Choroid plexus epithelial cell (primary cell): ENCODE results near the gene JAKMIP3.

Experiments used
- DNase-seq: peaks from one replicate; pipeline ENCODE4 v3.0.0-alpha.2; 2010; ENCODE audit warnings: low read depth
- H3K4me3 ChIP-seq: 2 replicates; pipeline ENCODE4 v1.5.1; 2011; ENCODE audit warnings: low read depth, mild to moderate bottlenecking, control low read depth, low read length, moderate library complexity
- TF ChIP-seq, protein P1 (sequence below): conservative IDR thresholded peaks from 2 replicates; pipeline ENCODE4 v1.5.1; 2011; ENCODE audit warnings: low read depth, mild to moderate bottlenecking, control low read depth, inconsistent platforms, low read length, moderate library complexity

The JAKMIP3 gene

DNA sequence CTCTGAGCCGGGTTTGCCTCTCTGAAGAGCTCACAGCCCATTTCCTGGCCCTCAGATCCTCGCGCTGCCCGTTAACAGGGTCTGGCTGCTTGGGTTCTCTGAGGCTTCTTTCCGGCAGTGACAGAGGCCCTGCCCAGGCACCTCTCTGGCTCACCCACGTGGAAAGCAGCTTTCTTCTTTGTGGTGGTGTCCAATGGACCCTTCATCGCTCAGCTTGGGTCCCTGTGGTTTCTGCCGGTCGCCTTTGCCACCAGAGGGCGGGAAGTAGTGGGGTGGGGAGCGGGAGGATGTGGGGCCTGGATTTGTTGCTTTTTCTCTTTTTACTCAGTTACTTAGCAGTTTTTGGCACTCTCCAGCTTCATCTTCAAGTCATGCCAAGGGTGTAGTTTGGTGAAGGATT lies 15.6 kb upstream of the JAKMIP3 start:
- no peak for DNase-seq

DNA sequence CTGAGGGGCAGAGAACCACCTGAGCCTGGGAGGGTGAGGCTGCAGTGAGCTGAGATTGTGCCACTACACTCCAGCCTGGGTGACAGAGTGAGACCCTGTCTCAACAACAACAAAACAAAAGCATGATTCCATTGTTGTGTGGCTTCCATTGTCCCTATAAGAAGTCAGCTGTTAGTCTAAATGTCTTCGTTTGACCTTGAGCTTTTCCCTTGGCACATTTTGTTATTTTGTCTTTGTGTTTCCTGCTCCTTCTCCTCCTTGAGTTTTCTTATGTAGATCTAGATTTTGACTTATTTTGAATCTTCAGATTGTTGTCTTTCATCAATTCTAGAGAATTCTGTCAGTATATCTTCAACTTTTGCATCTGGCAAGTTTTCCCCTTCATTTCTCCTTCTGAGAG lies 13.6 kb upstream of the JAKMIP3 start:
- H3K4me3 ChIP-seq, result no peak overlapping the region
- DNase-seq, result no peak
- TF ChIP-seq, protein P1, sequence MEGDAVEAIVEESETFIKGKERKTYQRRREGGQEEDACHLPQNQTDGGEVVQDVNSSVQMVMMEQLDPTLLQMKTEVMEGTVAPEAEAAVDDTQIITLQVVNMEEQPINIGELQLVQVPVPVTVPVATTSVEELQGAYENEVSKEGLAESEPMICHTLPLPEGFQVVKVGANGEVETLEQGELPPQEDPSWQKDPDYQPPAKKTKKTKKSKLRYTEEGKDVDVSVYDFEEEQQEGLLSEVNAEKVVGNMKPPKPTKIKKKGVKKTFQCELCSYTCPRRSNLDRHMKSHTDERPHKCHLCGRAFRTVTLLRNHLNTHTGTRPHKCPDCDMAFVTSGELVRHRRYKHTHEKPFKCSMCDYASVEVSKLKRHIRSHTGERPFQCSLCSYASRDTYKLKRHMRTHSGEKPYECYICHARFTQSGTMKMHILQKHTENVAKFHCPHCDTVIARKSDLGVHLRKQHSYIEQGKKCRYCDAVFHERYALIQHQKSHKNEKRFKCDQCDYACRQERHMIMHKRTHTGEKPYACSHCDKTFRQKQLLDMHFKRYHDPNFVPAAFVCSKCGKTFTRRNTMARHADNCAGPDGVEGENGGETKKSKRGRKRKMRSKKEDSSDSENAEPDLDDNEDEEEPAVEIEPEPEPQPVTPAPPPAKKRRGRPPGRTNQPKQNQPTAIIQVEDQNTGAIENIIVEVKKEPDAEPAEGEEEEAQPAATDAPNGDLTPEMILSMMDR, result no peak

More for the DNA sequence above, 15.6 kb upstream of the JAKMIP3 start:
- TF ChIP-seq, protein P1, result no peak
- H3K4me3 ChIP-seq, result no peak overlapping the region

DNA sequence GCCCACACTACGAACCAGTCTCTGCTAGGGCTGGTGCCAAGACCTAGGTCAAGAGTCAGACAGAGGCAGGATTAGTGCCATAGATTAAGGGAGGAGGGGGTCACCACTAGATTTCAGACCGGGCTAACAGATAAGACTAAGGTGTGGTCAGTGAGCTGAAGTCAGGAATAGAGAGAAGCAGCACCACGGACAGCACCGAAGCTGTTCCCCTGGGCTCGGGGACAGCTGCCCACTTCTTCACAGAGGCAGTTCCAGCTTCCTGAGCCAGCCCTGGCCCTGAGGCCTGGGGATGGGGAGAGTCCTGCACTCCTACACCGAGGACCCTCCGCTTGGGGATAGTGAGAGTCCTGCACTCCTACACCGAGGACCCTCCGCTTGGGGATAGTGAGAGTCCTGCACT lies 11.2 kb upstream of the JAKMIP3 start:
- no peak overlapping the region for H3K4me3 ChIP-seq

DNA sequence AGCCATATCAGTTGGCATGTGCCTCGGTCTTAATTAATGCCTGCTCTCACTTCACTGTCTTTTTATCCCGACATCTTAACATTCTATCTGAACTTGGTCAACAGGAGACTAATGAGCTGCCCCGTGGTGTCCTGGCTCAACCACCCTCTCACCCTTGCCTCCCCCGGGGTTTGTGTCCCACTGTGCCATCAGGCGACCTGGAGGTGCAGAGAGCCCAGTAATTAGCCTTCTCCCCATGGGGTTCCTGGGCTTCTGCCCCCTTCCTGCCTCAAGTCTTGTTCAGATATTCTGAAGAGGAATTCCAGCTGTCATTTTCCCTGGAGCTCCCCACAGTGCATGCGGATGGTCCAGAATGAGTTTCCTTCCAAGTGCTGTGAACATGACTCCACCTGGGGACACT lies 10.1 kb upstream of the JAKMIP3 start:
- no peak overlapping the region for H3K4me3 ChIP-seq
- TF ChIP-seq, protein P1, result no peak
- DNase-seq, result no peak

More for the DNA sequence above, 11.2 kb upstream of the JAKMIP3 start:
- TF ChIP-seq, protein P1, result no peak
- DNase-seq, result peak; percentile 4

GRCh38 chr10:132056663-132057062 lies 9.1 kb upstream of the JAKMIP3 start:
- H3K4me3 ChIP-seq, result no peak overlapping the region
- TF ChIP-seq, protein P1, result no peak
- DNase-seq, result no peak

DNA sequence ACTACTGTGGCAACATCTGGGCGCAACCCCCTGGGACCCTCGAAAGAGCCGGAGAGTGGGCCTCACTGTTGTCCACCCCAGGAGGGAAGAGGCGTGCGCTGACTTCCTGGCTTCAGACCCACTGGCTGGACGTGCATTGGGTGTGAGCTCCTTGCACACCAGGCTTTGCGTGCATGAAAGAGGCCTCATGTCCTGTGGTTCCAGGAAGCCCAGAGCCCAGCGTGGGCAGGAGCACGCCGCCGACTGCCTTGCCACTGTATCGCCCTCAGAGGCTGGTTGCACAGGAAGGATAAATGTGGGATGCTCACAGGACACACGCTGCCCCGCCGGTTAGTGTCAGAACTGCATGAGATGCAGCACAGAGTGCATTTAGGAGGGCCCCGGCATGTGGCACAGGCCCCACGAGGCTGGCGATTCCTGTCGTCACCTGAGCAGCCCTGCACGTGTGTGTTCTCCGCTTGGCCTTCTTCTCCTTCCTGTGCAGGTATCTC lies 8.5 kb upstream of the JAKMIP3 start:
- TF ChIP-seq, protein P1, result no peak
- no peak overlapping the region for H3K4me3 ChIP-seq
- no peak for DNase-seq

DNA sequence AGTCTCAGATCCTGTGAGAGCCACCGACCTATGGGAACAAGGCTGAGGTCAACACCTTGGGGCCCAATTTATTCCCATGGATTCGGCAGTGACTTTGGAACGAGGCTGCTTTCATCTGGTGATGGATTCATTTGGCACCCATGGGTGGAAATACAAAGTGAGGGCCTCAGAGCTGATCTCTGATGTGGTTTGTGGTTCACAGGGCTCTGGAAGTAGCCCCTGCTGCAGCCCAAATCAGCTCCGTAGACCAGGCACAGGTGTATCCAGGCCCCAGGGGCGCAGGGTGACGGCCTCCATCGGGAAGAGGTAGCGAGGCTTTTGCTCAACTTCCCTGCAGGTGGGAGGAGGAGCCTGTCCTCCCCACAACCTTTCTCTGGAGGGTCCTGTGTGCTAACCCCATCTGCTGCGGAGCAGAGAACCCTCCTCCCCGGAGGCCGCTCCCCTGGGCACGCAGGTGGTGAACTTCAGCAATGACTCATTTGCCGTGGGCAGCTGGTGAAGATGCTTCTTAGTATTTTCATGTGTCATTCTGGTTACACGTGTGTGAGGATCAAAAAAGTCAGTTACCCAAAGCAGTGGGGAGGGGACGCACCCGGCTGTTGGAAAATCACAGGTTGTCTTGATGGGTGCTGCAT lies 7.5 kb upstream of the JAKMIP3 start:
- no peak for DNase-seq
- TF ChIP-seq, protein P1, result no peak
- H3K4me3 ChIP-seq, result no peak overlapping the region
